ENCODE data around the gene ZKSCAN1. TPM values are rescaled to one million over a fixed set of nuclear protein-coding genes. Genes with fewer than 3 reads are reported as not detected.

Gene ZKSCAN1
- total RNA-seq, 1 experiment from 2014 or later, result 29.8 TPM

DNA sequence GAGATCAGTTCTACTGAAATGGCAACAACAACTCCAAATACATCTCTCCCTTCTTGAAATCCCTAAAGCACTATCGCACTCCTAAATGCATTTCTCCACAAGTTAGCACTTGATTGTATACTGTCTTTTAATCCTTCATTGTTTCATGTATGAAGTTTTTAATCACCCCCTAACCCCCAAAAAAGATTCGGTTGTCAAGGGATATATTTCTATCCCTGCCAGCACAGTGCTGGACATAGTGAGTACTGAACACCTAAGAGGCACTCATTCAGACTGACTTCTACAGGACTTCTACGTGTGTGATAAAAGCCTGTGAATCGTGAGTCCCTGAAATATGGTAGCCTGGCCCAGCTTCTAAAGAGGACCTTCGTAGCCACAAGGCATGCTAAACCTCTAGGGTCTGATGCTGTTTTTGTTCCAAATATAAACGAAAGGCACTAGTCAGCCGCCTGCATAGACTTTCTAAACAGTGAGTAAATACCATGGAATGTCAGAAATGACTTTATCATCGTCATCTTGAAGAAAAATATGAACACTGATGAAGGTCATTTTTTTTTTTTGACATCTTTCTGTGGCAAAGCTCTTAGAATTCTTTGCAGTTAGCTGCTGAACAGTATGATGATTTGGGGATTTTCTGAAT lies 19.6 kb downstream of the ZKSCAN1 start:
- TF ChIP-seq CTCF (conservative IDR thresholded peaks at IDR 0.05), result no peak
- Histone ChIP-seq H3K79me1 (ENCODE audit: insufficient read depth, low read depth, low read length, poor library complexity, severe bottlenecking) (no peaks in the 10 kb centered on the region), H3T11ph (ENCODE audit: low read length) (no peak overlapping the region), H2BK15ac (ENCODE audit: low read depth, low read length) (no peak overlapping the region), H3K23ac (ENCODE audit: insufficient read length, low read depth, low read length) (no peak overlapping the region), H3K18ac (ENCODE audit: insufficient read length, low read depth, low read length) (no peak overlapping the region), H3K27ac (ENCODE audit: insufficient read length, low read depth, low read length) (no peak overlapping the region), H4K91ac (ENCODE audit: insufficient read length, low read depth, low read length) (no peak overlapping the region), H2AFZ (ENCODE audit: low read length) (no peak overlapping the region), H3K9me3 (ENCODE audit: control insufficient read depth, low read depth, low read length) (no peaks in the 10 kb centered on the region), H2BK20ac (ENCODE audit: low read depth, low read length, poor library complexity, severe bottlenecking) (no peak overlapping the region), H4K8ac (replicated peaks; ENCODE audit: insufficient read length, low read depth, low read length) (no peak overlapping the region), H2BK12ac (ENCODE audit: insufficient read length, low read depth, low read length) (no peak overlapping the region), H3K4me1 (ENCODE audit: insufficient read depth, low read length) (no peaks in the 10 kb centered on the region), H3K4me2 (ENCODE audit: insufficient read depth, insufficient read length, low read length) (no peak overlapping the region), H2BK5ac (ENCODE audit: insufficient read length, low read length) (no peak overlapping the region), H3K79me2 (ENCODE audit: insufficient read depth, low read length) (no peaks in the 10 kb centered on the region), H4K20me1 (ENCODE audit: control insufficient read depth, insufficient read depth, insufficient read length) (no peaks in the 10 kb centered on the region), H3K9ac (ENCODE audit: extremely low read depth, insufficient read length, low read length) (no peak overlapping the region), H3K4ac (ENCODE audit: low read depth, low read length) (no peak overlapping the region), H2BK120ac (ENCODE audit: low read depth, low read length, poor library complexity, severe bottlenecking) (no peak overlapping the region), H2AK5ac (ENCODE audit: insufficient read length, low read length) (no peak overlapping the region), H3K56ac (ENCODE audit: insufficient read length, low read depth, low read length) (no peak overlapping the region), H3K14ac (ENCODE audit: insufficient read depth, low read length) (no peak overlapping the region), H3K23me2 (ENCODE audit: insufficient read length, low read depth, low read length, poor library complexity, severe bottlenecking) (no peaks in the 10 kb centered on the region), H3K27me3 (ENCODE audit: insufficient read depth, low read length) (no peaks in the 10 kb centered on the region), H4K5ac (ENCODE audit: insufficient read length, low read depth, low read length) (no peak overlapping the region)
- no peaks in the 10 kb centered on the region for H3K9me3 Mint-ChIP-seq
- H3K27ac Mint-ChIP-seq, result no peak overlapping the region
- H3K27me3 Mint-ChIP-seq (ENCODE audit: low read depth), result no peaks in the 10 kb centered on the region
- WGBS (ENCODE audit: extremely low coverage, insufficient read length, low lambda C conversion rate), result no CpG with 5 or more reads among the region's 8 CpGs
- DNase-seq, result no peak
- H3K4me3 Mint-ChIP-seq, result no peak overlapping the region
- H3K4me1 Mint-ChIP-seq, result 0 out of 4 replicates have a peak, but pooled peaks cover 0 to 2% of the 10 kb centered on the region in 2 experiments
- H3K36me3 Mint-ChIP-seq (ENCODE audit: insufficient read depth in 1 of 3, low read depth in 3 of 3), result peaks cover 51 to 79% (median 72%) of the 10 kb centered on the region in 3 experiments

Data from H9 (cell line).